Activated gamma-delta T cell treated with Interleukin-2 at 50 U/mL for 16 hours (primary cell): Measurements from ENCODE around the gene ANO4.
"Not testable (repeated sequence)": the region's sequence is repeated elsewhere in the genome, so short reads cannot be mapped to it uniquely, and the experiment has no call there.

Experiments used
- DNase-seq: peaks from one replicate; pipeline ENCODE4 v3.0.0-alpha.2; 2020

The ANO4 gene

DNA sequence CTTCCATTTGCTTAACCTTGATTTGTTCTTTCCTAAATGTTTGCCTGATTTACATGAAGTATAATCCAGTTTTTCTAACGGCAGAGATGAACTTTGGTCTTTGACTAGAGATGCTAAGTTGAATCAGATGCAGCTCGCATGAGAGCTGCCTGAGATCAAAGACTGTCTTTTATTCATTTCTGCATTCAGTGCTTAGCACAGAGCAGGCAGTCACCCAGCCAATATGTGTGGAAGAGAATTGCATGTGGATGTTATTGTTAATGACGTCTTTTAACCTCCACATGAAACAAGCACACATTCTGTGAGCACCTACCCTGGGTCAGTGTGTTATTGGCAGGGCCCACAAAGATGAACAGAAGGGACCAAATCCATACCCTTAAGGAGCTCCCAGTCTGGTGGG, 316.3 kb downstream of the ANO4 start:
- DNase-seq, result no peak

DNA sequence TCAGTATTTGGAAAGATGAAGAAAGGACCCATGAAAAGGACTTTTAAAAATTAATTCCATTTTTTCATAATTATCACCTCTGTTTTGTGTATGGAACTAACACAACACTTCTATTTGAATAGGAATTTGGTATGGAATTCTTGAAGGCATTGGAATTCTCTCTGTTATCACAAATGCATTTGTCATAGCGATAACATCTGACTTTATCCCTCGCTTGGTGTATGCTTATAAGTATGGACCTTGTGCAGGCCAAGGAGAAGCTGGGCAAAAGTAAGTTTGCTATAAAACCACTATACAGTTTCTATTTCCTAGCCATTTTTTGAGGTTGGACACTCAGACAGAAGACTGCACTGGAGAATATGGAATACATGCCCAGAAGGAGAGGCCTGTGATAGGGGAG, 316.9 kb downstream of the ANO4 start:
- DNase-seq, result no peak

DNA sequence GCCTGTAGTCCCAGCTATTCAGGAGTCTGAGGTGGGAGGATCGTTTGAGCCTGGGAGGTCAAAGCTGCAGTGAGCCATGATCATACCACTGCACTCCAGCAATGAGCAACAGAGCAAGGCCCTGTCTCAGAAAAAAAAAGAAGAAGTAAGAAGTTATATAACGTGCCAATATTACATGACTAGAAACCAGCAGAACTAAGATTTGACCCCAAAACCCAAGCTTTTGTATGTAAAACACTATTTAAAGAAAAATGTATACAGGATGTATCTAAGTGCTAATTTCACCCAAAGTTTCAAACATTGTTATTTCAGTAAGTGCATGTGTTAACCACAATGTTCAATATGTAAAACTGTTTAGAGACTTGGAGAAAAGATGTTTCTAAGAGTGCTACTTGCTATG, 320.8 kb downstream of the ANO4 start:
- no peak for DNase-seq

DNA sequence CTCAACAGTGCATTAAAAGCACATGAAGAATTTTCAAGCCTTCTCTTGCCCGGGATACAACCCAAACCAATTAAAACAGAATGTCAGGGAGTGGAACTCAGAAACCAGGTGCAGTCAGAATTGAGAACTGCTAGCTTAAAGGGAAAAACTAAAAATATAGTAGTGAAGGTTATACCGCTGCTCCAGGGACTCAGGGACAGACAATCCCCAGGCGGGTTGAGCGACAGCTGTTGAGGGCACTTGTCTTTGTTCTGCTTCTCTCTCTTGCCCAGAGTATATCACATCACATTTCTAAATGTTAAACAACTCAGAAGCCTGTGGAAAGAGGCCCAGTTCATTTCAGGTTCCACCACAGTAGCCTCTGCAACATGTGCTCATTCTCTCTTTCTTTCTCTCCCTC, 322.3 kb downstream of the ANO4 start:
- no peak for DNase-seq

DNA sequence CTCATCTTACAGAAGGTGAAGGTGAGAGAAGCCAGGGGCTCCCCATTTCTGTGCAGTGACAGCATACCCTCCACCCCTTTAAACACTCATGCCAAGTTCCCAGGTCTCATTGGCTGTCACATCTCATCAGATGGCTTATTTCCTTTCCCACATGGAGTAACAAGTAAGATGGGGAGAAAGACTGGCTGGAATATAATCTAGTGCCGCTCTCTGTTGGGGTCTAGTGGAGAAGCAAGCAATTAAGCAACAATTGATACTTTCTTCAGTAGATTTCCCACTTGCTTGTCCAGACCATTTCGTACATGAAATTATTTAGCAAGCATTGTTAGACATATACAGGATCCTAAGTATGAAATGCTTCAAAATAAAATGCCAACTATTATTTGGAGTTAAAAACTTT, 323.3 kb downstream of the ANO4 start:
- DNase-seq, result no peak

DNA sequence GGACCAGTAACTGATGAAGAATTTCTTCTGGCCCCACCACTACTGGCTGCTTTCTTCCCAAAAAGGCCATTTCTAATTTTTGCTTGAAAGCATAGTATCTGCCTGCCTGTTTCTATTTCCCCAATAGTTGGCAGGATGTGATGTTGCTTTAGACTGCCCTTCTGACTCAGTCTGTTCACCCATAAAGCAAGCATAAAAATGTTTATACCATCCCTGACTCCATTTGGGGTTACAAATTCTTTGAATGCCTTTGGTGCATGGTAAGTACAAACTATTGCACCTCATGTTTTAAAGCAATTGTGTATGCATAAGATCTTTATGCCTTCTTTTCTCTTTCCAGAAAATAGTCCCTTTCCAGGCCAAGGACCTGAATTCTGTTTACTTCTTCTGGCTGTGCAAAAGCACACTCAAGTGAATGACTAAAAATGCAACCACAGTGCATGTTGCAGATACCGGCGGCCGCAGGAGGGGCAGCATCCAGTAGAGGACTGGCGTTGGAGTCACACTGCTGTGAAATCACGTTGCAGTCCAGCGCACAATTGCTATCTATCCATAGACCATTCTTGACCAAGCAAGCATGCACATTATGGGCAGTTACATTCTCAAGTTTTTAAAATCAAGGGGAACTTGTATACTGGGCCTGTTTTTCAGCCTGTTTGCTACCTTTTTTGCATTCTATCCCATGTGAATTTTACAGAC, 333.1 kb downstream of the ANO4 start:
- DNase-seq, result no peak

DNA sequence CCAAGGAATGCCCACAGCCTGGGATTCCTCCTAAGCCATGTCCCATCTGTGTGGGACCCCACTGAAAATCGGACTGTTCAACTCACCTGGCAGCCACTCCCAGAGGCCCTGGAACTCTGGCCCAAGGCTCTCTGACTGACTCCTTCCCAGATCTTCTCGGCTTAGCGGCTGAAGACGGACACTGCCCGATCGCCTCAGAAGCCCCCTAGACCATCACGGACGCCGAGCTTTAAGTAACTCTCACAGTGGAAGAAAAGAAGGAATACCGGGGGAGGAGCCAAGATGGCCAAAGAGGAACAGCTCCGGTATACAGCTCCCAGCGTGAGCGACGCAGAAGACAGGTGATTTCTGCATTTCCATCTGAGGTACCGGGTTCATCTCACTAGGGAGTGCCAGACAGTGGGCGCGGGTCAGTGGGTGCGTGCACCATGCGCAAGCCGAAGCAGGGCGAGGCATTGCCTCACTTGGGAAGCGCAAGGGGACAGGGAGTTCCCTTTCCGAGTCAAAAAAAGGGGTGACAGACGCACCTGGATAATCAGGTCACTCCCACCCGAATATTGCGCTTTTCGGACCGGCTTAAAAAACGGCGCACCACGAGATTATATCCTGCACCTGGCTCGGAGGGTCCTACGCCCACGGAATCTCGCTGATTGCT, 351.3 kb downstream of the ANO4 start:
- DNase-seq, result not testable (repeated sequence)

DNA sequence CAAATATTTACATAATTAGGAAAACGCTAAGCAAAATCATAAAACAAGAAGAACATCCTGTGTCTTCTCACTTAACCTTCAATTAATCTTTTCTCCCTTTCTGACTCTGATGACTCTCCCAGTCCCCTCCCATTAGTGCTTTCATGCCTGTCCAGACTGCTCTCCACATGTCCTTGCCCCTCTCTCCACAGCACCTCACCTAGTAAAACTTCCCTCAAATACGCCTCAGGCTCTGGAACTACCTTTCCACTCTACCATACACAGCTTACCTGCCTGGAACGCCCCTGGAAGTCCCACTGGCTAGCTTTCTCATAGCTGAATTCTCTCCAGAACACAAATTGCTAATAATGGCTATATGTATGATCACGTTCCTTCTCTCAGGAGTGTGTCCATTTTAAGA, 370.7 kb downstream of the ANO4 start:
- no peak for DNase-seq

DNA sequence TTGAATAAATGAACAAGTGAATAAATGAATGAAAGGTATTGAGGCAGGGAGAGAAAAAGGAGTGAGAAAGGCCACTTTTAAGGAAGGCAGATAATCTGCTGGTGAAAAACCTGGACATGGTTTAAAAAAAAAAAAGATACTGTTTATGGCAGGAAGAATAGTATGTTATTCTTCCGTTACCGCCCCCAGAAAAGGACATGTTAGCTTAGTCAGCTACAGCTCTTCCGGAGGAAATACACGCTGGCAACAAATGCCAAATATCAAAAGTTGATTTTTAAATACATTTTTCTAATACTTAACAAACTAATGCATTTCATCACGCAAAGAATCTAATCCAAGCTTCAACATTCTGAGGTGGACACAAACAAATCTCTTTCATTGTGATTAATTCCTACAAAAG, 372.3 kb downstream of the ANO4 start:
- DNase-seq, result no peak

DNA sequence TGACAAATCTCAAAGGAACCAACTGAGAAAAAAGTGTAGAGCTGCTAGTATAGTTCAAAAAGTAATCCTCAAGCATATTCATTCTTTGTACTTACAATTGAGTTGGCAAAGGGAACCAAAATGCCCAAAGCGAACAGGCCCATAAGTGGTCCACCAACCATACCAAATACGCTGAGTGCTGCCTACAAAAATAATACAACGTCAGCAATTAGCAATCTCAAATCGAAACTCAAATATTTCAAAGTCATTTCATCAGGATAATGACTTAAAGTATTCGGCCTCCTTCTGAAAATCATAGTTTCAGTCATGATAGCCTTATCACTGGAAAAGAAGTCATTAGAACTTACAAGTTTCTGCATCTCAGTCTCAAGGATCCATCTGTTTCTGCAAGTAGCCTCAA, 373.4 kb downstream of the ANO4 start:
- no peak for DNase-seq

DNA sequence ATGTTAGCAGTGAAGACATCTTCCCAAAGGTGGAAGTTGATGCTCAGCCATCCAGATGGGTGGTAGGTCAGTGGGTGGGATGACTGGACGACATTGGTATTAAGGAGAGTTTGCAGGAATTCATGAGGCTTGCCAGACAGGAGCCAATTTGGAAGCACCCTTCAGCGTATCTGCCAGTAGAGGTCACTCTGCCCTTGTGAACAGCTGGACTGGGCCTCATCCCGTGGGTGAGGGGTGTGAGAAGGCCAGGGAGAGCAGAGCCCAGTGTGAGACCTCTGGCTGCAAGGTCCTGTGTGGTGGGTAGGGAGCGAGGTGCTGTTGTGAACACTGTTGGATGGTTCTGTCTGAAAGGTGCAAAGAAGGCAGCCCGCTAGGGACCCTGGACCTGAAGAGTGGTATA, 377.7 kb downstream of the ANO4 start:
- DNase-seq, result no peak

DNA sequence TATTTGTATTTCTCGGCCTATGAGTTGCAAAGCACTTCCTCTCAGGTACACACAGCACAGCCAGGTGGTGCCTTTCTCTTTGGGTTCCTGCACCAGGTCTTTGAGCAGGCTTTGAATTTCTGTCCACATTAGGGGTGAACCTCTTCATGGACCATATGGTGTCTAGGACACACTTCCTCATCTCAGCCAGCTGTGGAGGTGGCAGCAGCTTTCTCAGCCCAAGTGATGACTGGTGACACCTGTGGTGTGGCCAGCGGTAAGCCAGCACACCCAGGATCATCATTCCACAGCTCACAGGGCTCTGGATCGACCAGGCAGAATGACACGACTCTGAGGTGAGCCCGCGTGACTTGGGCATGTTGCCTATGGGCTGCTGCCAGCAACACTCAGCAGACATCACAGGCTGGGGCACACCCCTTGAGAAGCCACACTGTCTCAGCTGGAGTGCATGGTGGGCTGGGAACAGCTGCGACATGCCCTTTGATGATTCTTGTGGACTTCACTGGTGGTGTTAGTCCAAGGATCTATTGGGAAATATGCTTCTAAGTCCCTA, 378.7 kb downstream of the ANO4 start:
- DNase-seq, result no peak

DNA sequence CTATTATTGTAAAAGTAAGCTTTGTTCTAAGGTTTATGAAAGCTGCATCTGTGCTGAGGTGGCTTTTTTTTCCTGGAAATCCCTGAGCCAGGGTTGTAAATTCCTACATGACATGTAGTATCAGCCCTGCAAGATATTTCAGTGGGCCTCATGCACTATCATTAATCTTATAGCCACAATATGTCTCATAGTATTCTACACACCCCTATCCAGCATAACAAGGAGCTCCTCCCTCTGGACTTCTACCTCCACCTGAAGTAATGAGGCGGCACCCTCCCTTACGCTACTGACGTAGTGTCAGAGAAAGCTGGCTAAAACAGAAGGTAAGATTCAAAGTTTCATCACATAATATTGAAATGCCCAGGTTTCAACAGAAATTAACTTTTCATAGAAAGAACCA, 380.0 kb downstream of the ANO4 start:
- no peak for DNase-seq
